Epithelial cell of esophagus (primary cell): ENCODE measurements around the gene ABHD8.

ENCODE experiments used
- DNase-seq: peaks from one replicate; pipeline ENCODE4 v3.0.0; 2010; ENCODE audit warnings: low read depth
- H3K4me3 ChIP-seq: 2 replicates; pipeline ENCODE4 v1.5.1; 2011; ENCODE audit warnings: mild to moderate bottlenecking, low read length, control low read depth
- CTCF ChIP-seq: IDR thresholded peaks from 2 replicates; pipeline ENCODE4 v1.5.1; 2011; ENCODE audit warnings: low read depth, mild to moderate bottlenecking, low read length, control low read depth, inconsistent platforms; ENCODE audit not compliant: insufficient read depth; ENCODE audit errors: missing control alignments

Gene ABHD8

GRCh38 chr19:17293605-17294004 is 9.6 kb downstream of the ABHD8 start:
- H3K4me3 ChIP-seq, result no peak overlapping the region
- no peak for DNase-seq
- no peak for TF ChIP-seq CTCF

GRCh38 chr19:17292301-17293074 is 10.7 kb downstream of the ABHD8 start:
- peak; percentile 92 for DNase-seq
- TF ChIP-seq CTCF, result peak; percentile 90
- peak overlapping the region; percentile 66 for H3K4me3 ChIP-seq

GRCh38 chr19:17289489-17289888 is 13.7 kb downstream of the ABHD8 start:
- DNase-seq, result peak; percentile 82
- H3K4me3 ChIP-seq, result no peak overlapping the region

GRCh38 chr19:17286752-17287151 is 16.5 kb downstream of the ABHD8 start:
- TF ChIP-seq CTCF, result no peak
- no peak for DNase-seq

More at GRCh38 chr19:17289489-17289888, 13.7 kb downstream of the ABHD8 start:
- TF ChIP-seq CTCF, result no peak

GRCh38 chr19:17286263-17286662 is 17.0 kb downstream of the ABHD8 start:
- no peak for DNase-seq
- no peak overlapping the region for H3K4me3 ChIP-seq
- no peak for TF ChIP-seq CTCF

More at GRCh38 chr19:17286752-17287151, 16.5 kb downstream of the ABHD8 start:
- no peak overlapping the region for H3K4me3 ChIP-seq

GRCh38 chr19:17285415-17286135 is 17.6 kb downstream of the ABHD8 start:
- TF ChIP-seq CTCF, result no peak
- no peak overlapping the region for H3K4me3 ChIP-seq
- DNase-seq, result no peak
